ENCODE measurements around the gene ZFP62. TPM values are rescaled to one million over a fixed set of nuclear protein-coding genes. Genes with fewer than 3 reads are reported as not detected.
"Not testable (repeated sequence)": the region's sequence is repeated elsewhere in the genome, so short reads cannot be mapped to it uniquely, and the experiment has no call there.

ZFP62 gene
- polyA plus RNA-seq, 1 experiment, result 18.0 TPM

- Histone ChIP-seq H3K4me3 (ENCODE audit: low read depth, low read length) (no peak overlapping the region), H3K9me3 (ENCODE audit: control insufficient read depth, insufficient read depth, low read length) (no peaks in the 10 kb centered on the region), H3K27ac (ENCODE audit: low read depth, low read length) (no peak overlapping the region), H3K27me3 (ENCODE audit: control insufficient read depth, insufficient read depth, low read length) (no peaks in the 10 kb centered on the region)
- CTCF ChIA-PET, result no interaction called here
- DNase-seq (ENCODE audit: low read depth, low spot score), result no peak
- POLR2A ChIA-PET, result no interaction called here
- TF ChIP-seq CTCF (IDR thresholded peaks at IDR 0.05; ENCODE audit: low read depth, low read length), result no peak
Observed at GRCh38 chr5:180908998-180909731, 48.1 kb upstream of the ZFP62 start.

- no peak for TF ChIP-seq CTCF (IDR thresholded peaks at IDR 0.05; ENCODE audit: low read depth, low read length)
- DNase-seq (ENCODE audit: low read depth, low spot score), result no peak
- Histone ChIP-seq H3K27me3 (ENCODE audit: control insufficient read depth, insufficient read depth, low read length) (no peaks in the 10 kb centered on the region), H3K27ac (ENCODE audit: low read depth, low read length) (no peak overlapping the region), H3K9me3 (ENCODE audit: control insufficient read depth, insufficient read depth, low read length) (no peaks in the 10 kb centered on the region), H3K4me3 (ENCODE audit: low read depth, low read length) (no peak overlapping the region)
- CTCF ChIA-PET, result no interaction called here
- POLR2A ChIA-PET, result no interaction called here
Observed at GRCh38 chr5:180908400-180908799, 47.3 kb upstream of the ZFP62 start.

DNA sequence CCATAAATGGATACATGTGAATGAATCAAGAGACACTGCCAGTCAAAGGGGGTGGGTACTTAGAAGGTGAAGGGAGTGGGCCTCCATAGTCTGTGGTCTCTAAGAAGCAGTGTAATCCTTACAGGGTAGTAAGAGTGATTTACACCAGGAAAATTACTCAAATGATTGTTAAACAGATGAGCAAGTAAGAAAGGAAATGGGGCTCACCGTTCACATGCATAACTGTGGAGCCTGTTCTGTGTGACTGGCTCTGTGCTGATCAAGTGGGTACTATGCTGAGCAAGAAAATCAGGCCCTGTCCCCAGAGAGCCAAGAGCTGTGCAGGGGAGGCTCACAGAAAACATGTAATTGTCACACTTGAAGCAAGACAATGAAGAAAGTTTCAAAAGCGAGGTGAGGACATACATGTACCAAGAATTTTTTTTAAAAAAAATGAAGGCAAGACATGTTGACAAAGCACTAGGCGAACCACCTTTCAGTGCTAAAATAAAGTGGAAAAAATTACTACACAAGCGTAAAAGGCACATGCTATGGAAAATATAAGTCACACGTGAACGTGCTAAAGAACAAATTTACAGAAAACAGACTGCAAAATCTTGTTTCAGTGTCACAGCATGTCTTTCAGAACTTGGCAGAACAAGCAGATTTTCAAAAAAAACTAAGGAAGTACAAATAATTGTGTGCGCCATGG lies 40.4 kb upstream of the ZFP62 start:
- Histone ChIP-seq H3K27me3 (ENCODE audit: control insufficient read depth, insufficient read depth, low read length) (no peaks in the 10 kb centered on the region), H3K4me3 (ENCODE audit: low read depth, low read length) (no peak overlapping the region), H3K9me3 (ENCODE audit: control insufficient read depth, insufficient read depth, low read length) (peaks cover 2% of the 10 kb centered on the region; the same call in 1 of the 2 replicates), H3K27ac (ENCODE audit: low read depth, low read length) (no peak overlapping the region)
- no peak for TF ChIP-seq CTCF (IDR thresholded peaks at IDR 0.05; ENCODE audit: low read depth, low read length)
- CTCF ChIA-PET, result no interaction called here
- POLR2A ChIA-PET, result no interaction called here
- no peak for DNase-seq (ENCODE audit: low read depth, low spot score)

GRCh38 chr5:180900178-180900577 lies 39.1 kb upstream of the ZFP62 start:
- Histone ChIP-seq H3K27ac (ENCODE audit: low read depth, low read length) (no peak overlapping the region), H3K4me3 (ENCODE audit: low read depth, low read length) (no peak overlapping the region), H3K9me3 (ENCODE audit: control insufficient read depth, insufficient read depth, low read length) (peaks cover 2% of the 10 kb centered on the region; the same call in 1 of the 2 replicates), H3K27me3 (ENCODE audit: control insufficient read depth, insufficient read depth, low read length) (no peaks in the 10 kb centered on the region)
- POLR2A ChIA-PET, result no interaction called here
- CTCF ChIA-PET, result no interaction called here
- TF ChIP-seq CTCF (IDR thresholded peaks at IDR 0.05; ENCODE audit: low read depth, low read length), result no peak
- DNase-seq (ENCODE audit: low read depth, low spot score), result no peak

- ChIA-PET POLR2A (no interaction called here), CTCF (no interaction called here)
- H3K27me3 ChIP-seq (ENCODE audit: control insufficient read depth, insufficient read depth, low read length), result no peaks in the 10 kb centered on the region
- H3K4me3 ChIP-seq (ENCODE audit: low read depth, low read length), result no peak within 1 kb of the TSS
- H3K27ac ChIP-seq (ENCODE audit: low read depth, low read length), result no peak within 1 kb of the TSS
- TF ChIP-seq CTCF (IDR thresholded peaks at IDR 0.05; ENCODE audit: low read depth, low read length), result no peak
- H3K9me3 ChIP-seq (ENCODE audit: control insufficient read depth, insufficient read depth, low read length), result peaks cover 2% of the 10 kb centered on the region; the same call in 1 of the 2 replicates
- no peak for DNase-seq (ENCODE audit: low read depth, low spot score)
Observed at GRCh38 chr5:180898621-180899246, 37.7 kb upstream of the ZFP62 start, which contains the start of gene BTNL8. TSS of gene BTNL8 (plus strand) at chr5:180899159. CDS start at chr5:180899311, 152 bp downstream.

DNA sequence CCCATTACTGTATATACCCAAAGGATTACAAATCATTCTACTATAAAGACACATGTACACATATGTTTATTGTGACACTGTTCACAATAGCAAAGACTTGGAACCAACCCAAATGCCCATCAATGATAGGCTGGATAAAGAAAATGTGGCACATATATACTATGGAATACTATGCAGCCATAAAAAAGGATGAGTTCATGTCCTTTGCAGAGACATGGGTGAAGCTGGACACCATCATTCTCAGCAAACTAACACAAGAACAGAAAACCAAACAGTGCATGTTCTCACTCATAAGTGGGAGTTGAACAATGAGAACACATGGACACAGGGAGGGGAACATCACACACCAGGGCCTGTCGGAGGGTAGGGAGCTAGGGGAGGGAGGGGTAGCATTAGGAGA lies 34.3 kb upstream of the ZFP62 start:
- H3K27ac ChIP-seq (ENCODE audit: low read depth, low read length); DNase-seq (ENCODE audit: low read depth, low spot score); CTCF ChIA-PET; H3K4me3 ChIP-seq (ENCODE audit: low read depth, low read length); H3K9me3 ChIP-seq (ENCODE audit: control insufficient read depth, insufficient read depth, low read length); H3K27me3 ChIP-seq (ENCODE audit: control insufficient read depth, insufficient read depth, low read length); POLR2A ChIA-PET: not testable (repeated sequence)
